Adrenal gland (tissue), 5 donors: Measurements from ENCODE around the gene EEF1AKMT2.
"Not testable (repeated sequence)": the region's sequence is repeated elsewhere in the genome, so short reads cannot be mapped to it uniquely, and the experiment has no call there.

ENCODE experiments used
- POLR2A ChIP-seq, 2 donors: fragments of 450-650 bp; IDR thresholded peaks; one replicate each; pipeline ENCODE4 v1.6.1; 2017; ENCODE audit warnings: antibody characterized with exemption in 2 of 2, mild to moderate bottlenecking in 2 of 2, moderate library complexity in 1 of 2
- TF ChIP-seq, protein P1 (sequence below), 6 experiments: fragments of 450-650 bp in 4 of 6; fragments of 200-600 bp in 2 of 6; sonication (generic) in 1 of 6; IDR thresholded peaks; 1 replicate in 5 of 6; 2 replicates in 1 of 6; pipeline versions ENCODE4 v1.5.1 to v1.8.0; 2016 to 2021; ENCODE audit warnings: antibody characterized with exemption in 6 of 6, mild to moderate bottlenecking in 2 of 6, moderate library complexity in 1 of 6
- donor health status: DM: no; HTN: no; CAD: no.

DNA sequence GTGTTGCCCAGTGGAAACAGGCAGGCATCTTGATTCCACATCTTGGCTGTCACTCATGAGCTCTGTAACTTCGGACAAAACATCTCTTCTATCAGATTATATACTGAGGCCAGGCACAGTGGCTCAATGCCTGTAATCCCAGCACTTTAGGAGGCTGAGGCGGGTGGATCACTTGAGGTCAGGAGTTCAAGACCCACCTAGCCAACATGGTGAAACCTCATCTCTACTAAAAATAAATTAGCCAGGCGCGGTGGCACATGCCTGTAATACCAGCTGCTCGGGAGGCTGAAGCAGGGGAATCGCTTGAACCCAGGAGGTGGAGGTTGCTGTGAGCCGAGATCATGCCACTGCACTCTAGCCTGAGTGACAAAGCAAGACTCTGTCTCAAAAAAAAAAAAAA, 33.2 kb upstream of the EEF1AKMT2 start:
- TF ChIP-seq, protein P1, sequence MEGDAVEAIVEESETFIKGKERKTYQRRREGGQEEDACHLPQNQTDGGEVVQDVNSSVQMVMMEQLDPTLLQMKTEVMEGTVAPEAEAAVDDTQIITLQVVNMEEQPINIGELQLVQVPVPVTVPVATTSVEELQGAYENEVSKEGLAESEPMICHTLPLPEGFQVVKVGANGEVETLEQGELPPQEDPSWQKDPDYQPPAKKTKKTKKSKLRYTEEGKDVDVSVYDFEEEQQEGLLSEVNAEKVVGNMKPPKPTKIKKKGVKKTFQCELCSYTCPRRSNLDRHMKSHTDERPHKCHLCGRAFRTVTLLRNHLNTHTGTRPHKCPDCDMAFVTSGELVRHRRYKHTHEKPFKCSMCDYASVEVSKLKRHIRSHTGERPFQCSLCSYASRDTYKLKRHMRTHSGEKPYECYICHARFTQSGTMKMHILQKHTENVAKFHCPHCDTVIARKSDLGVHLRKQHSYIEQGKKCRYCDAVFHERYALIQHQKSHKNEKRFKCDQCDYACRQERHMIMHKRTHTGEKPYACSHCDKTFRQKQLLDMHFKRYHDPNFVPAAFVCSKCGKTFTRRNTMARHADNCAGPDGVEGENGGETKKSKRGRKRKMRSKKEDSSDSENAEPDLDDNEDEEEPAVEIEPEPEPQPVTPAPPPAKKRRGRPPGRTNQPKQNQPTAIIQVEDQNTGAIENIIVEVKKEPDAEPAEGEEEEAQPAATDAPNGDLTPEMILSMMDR (IDR thresholded peaks at IDR 0.05): not testable (repeated sequence)
- not testable (repeated sequence) for TF ChIP-seq POLR2A (IDR thresholded peaks at IDR 0.05)
